ENCODE data around the gene TIMM23.
"Not testable (repeated sequence)": the region's sequence is repeated elsewhere in the genome, so short reads cannot be mapped to it uniquely, and the experiment has no call there.

GRCh38 chr10:45971019-45971418 lies 1.3 kb upstream of the TIMM23 start:
- not testable (repeated sequence) for TF ChIP-seq CTCF (IDR thresholded peaks at IDR 0.05; ENCODE audit: insufficient read depth, low read length, poor library complexity, severe bottlenecking); EZH2phosphoT487 (conservative IDR thresholded peaks at IDR 0.05; ENCODE audit: low read length)
